ENCODE results near the gene NFIC.

NFIC gene

DNA sequence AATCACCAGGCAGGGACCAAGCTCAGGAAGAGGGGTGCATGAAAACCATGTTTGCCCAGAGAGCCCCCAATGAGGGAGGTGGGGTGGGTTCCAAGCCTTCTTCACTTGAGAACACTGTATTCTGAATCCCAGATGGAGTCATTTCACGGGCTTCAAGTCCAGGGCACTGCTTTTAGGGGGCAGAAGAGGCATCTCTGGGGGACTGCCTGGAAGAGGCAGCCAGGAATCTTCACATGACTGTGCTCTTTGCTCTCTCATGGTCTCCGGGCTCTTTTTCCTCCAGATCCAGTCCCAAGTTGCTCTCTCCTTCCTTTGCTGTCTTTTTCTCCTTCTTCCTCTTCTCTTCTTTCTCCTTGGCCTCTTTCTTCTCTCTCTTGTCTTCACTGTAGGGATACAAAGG is 108.2 kb downstream of the NFIC start:
- Histone ChIP-seq H3K4me3 (replicated peaks; ENCODE audit: low read depth, low read length) (no peak overlapping the region), H3K36me3 (ENCODE audit: control insufficient read depth, insufficient read depth, low read length) (no peaks in the 10 kb centered on the region), H3K27me3 (replicated peaks; ENCODE audit: control insufficient read depth, insufficient read depth, low read length) (no peaks in the 10 kb centered on the region)
- TF ChIP-seq, protein P1, sequence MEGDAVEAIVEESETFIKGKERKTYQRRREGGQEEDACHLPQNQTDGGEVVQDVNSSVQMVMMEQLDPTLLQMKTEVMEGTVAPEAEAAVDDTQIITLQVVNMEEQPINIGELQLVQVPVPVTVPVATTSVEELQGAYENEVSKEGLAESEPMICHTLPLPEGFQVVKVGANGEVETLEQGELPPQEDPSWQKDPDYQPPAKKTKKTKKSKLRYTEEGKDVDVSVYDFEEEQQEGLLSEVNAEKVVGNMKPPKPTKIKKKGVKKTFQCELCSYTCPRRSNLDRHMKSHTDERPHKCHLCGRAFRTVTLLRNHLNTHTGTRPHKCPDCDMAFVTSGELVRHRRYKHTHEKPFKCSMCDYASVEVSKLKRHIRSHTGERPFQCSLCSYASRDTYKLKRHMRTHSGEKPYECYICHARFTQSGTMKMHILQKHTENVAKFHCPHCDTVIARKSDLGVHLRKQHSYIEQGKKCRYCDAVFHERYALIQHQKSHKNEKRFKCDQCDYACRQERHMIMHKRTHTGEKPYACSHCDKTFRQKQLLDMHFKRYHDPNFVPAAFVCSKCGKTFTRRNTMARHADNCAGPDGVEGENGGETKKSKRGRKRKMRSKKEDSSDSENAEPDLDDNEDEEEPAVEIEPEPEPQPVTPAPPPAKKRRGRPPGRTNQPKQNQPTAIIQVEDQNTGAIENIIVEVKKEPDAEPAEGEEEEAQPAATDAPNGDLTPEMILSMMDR (IDR thresholded peaks at IDR 0.05; ENCODE audit: insufficient read depth, low read length, poor library complexity, severe bottlenecking) = no peak
- no peak for DNase-seq (ENCODE audit: extremely low read depth, insufficient read length)

DNA sequence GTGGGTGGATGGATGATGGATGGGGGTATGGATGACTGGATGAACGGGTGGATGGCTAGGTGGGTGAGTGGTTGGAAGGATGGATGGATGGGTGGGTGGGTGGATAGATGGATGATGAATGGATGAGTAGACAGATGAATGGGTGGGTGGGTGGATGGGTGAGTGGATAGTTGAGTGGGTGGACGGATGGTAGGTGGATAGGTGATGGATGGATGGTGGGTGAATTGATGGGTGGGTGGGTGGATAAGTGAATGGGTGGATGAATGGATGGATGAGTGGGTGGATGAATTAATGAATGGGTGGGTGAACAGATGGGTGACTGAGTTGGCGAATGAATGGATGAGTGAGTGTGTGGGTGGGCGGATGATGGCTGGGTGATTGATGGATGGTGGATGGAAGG is 109.1 kb downstream of the NFIC start:
- TF ChIP-seq, protein P1 (IDR thresholded peaks at IDR 0.05; ENCODE audit: insufficient read depth, low read length, poor library complexity, severe bottlenecking) = no peak
- H3K27me3 ChIP-seq (replicated peaks; ENCODE audit: control insufficient read depth, insufficient read depth, low read length) = no peaks in the 10 kb centered on the region
- no peak overlapping the region for H3K4me3 ChIP-seq (replicated peaks; ENCODE audit: low read depth, low read length)
- DNase-seq (ENCODE audit: extremely low read depth, insufficient read length) = no peak
- H3K36me3 ChIP-seq (ENCODE audit: control insufficient read depth, insufficient read depth, low read length) = no peaks in the 10 kb centered on the region

DNA sequence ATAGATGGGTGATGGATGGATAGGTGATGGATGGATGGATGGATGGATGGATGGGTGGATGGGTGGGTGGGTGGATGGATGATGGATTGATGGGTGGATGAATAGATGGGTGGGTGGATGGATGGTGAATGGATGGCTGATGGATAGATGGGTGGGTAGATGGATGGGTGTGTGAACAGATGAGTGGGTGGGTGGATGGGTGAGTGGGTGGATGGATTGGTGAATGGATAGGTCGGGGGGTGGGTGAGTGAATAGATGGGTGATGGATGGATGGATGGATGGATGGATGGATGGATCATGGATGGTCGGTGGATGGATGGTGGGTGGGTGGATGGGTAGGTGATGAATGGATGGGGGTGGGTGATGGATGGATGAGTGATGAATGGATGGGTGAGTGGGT is 110.4 kb downstream of the NFIC start:
- Histone ChIP-seq H3K36me3 (ENCODE audit: control insufficient read depth, insufficient read depth, low read length) (no peaks in the 10 kb centered on the region), H3K27me3 (replicated peaks; ENCODE audit: control insufficient read depth, insufficient read depth, low read length) (no peaks in the 10 kb centered on the region; the same call in 1 of the 2 replicates), H3K4me3 (replicated peaks; ENCODE audit: low read depth, low read length) (no peak overlapping the region)
- TF ChIP-seq, protein P1 (IDR thresholded peaks at IDR 0.05; ENCODE audit: insufficient read depth, low read length, poor library complexity, severe bottlenecking) = no peak
- DNase-seq (ENCODE audit: extremely low read depth, insufficient read length) = no peak

DNA sequence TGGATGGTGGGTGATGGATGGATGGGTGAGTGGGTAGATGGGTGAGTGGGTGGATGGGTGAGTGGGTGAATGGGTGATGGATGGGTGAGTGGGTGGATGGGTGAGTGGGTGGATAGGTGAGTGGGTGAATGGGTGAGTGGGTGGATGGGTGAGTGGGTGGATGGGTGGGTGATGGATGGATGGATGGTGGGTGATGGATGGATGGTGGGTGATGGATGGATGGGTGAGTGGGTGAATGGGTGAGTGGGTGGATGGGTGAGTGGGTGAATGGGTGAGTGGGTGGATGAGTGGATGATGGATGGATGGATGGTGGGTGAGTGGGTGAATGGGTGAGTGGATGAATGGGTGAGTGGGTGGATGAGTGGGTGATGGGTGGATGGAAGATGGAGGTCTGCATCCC is 111.1 kb downstream of the NFIC start:
- H3K27me3 ChIP-seq (replicated peaks; ENCODE audit: control insufficient read depth, insufficient read depth, low read length) = no peaks in the 10 kb centered on the region; the same call in 1 of the 2 replicates
- no peak overlapping the region for H3K4me3 ChIP-seq (replicated peaks; ENCODE audit: low read depth, low read length)
- no peaks in the 10 kb centered on the region for H3K36me3 ChIP-seq (ENCODE audit: control insufficient read depth, insufficient read depth, low read length)
- DNase-seq (ENCODE audit: extremely low read depth, insufficient read length) = no peak
- TF ChIP-seq, protein P1 (IDR thresholded peaks at IDR 0.05; ENCODE audit: insufficient read depth, low read length, poor library complexity, severe bottlenecking) = no peak

DNA sequence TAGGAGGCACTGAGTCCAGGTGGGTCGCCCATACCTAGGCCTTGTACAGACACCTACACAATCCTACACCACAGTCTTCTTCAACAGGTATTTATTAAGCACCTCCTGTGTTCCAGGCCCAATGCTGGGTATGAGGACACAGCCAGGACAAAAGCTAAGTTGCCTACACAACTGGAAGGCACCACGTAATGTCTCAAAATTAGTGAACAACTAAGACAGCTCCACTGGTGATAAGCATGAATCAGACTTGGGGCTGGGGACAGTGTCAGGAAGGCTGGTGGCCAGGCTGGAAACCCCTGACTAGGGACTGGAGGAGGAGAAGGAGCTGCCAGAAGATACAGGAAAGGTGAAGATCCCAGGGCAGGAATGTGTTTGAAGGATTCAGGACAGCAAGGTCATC is 111.6 kb downstream of the NFIC start:
- no peak for DNase-seq (ENCODE audit: extremely low read depth, insufficient read length)
- no peaks in the 10 kb centered on the region for H3K36me3 ChIP-seq (ENCODE audit: control insufficient read depth, insufficient read depth, low read length)
- H3K27me3 ChIP-seq (replicated peaks; ENCODE audit: control insufficient read depth, insufficient read depth, low read length) = no peaks in the 10 kb centered on the region; the same call in 1 of the 2 replicates
- TF ChIP-seq, protein P1 (IDR thresholded peaks at IDR 0.05; ENCODE audit: insufficient read depth, low read length, poor library complexity, severe bottlenecking) = no peak
- no peak overlapping the region for H3K4me3 ChIP-seq (replicated peaks; ENCODE audit: low read depth, low read length)
